Astrocyte of the cerebellum (primary cell): ENCODE results near the gene KAT8.
A peak's percentile ranks its signal among the peaks of the same experiment; 100 is the strongest.
"Not testable (repeated sequence)": the region's sequence is repeated elsewhere in the genome, so short reads cannot be mapped to it uniquely, and the experiment has no call there.

Source experiments
- DNase-seq: peaks from one replicate; pipeline ENCODE4 v3.0.0-alpha.2; 2011; ENCODE audit warnings: low read depth
- H3K4me3 ChIP-seq: 2 replicates; pipeline ENCODE4 v1.5.1; 2011; ENCODE audit warnings: mild to moderate bottlenecking, low read depth, low read length, moderate library complexity
- in situ Hi-C: cut with HindIII; loops from 2 replicates; pipeline ENCODE4 v1.10.0; 2017; ENCODE audit warnings: low sequenced_read_pairs
- TF ChIP-seq, protein P1 (sequence below): IDR thresholded peaks from 2 replicates; pipeline ENCODE4 v1.5.1; 2012; ENCODE audit warnings: low read length, low read depth, moderate library complexity, mild to moderate bottlenecking; ENCODE audit errors: missing control alignments

KAT8 gene

DNA sequence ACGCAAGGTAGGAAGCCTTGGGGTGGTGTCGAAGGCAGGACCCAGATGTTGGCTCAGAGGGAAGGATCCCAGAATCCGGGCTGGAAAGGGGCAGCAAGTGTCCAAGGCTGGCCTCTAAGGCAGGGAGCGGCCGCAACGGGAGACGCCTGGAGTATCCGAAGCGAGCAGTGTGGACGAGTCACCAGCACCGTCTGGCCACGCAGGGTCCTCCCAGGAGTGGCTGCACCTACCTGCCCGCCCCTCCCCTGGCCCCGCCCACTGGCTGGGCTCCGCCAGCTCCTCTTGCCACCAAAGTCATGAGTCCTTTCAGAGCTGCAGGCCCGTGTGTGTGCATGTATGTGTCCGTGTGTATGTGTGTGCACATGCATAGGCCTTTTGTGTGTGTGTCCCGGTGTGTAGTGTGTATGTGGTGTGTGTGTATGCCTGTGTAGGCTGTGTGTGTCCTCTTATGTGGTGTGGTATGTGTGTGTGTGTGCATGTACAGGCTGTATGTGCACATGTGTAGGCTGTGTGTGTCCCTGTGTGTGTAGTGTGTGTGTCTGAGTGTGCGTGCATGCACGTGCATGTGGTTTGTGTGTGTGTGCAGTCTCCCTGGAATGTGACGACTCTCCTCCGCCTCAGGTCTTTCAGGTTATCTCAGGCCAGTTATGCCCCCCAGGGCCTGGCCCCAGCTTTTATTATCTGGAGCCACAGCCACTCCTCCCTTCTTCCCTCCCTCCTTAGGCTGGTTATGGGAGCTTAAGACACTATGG is 18.2 kb downstream of the KAT8 start, which contains the start of gene PRSS8:
Gene PRSS8, minus strand, starts transcription at position 193 of the 752 bp plus-strand sequence. CDS start 229 bp downstream, outside the sequence.
- TF ChIP-seq, protein P1, sequence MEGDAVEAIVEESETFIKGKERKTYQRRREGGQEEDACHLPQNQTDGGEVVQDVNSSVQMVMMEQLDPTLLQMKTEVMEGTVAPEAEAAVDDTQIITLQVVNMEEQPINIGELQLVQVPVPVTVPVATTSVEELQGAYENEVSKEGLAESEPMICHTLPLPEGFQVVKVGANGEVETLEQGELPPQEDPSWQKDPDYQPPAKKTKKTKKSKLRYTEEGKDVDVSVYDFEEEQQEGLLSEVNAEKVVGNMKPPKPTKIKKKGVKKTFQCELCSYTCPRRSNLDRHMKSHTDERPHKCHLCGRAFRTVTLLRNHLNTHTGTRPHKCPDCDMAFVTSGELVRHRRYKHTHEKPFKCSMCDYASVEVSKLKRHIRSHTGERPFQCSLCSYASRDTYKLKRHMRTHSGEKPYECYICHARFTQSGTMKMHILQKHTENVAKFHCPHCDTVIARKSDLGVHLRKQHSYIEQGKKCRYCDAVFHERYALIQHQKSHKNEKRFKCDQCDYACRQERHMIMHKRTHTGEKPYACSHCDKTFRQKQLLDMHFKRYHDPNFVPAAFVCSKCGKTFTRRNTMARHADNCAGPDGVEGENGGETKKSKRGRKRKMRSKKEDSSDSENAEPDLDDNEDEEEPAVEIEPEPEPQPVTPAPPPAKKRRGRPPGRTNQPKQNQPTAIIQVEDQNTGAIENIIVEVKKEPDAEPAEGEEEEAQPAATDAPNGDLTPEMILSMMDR: no peak
- DNase-seq: no peak
- in situ Hi-C loops: no loop called here
- H3K4me3 ChIP-seq: no peak within 1 kb of the TSS

DNA sequence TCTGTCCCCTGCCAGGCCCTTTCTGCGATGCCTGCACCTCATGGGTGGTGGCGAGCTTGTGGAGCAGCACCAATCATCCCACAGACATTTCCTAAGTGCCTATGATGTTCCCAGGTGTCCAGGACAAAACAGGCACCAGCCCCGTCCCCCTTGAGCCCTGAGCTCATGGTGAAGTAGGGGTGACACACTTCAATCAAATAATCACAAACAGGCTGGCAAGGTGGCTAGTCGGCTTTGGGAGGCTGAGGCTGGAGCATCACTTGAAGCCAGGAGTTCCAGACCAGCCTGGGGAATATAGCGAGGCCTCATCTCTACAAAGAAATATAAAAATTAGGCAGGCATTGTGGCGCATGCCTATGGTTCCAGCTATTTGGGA is 18.8 kb downstream of the KAT8 start:
- no peak for DNase-seq
- TF ChIP-seq, protein P1: no peak
- in situ Hi-C loops: no loop called here
- H3K4me3 ChIP-seq: no peak overlapping the region

DNA sequence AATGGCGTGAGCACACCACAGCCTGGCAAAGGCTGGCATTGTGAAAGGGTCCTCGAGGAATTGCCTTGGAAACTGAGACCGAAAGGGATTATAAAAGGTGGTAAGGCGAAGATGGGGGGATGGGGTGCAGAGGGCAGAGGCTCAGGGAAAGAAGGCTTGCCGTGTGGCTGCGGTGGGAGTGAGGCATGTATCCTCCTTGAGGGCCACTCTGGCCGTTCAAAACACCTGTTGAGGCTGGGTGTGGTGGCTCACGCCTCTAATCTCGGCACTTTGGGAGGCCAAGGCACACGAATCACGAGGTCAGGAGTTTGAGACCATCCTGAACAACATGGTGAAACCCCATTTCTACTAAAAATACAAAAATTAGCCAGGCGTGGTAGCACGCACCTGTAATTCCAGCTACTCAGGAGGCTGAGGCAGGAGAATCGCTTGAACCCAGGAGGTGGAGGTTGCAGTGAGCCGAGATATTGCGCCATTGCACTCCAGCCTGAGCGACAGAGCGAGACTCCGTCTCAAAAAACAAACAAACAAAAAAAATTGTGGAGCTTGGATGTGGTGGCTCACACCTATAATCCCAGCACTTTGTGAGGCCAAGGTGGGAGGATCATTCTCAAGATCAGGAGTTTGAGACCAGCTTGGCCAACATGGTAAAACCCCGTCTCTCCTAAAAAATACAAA is 19.5 kb downstream of the KAT8 start:
- H3K4me3 ChIP-seq, DNase-seq, in situ Hi-C loops: not testable (repeated sequence)

DNA sequence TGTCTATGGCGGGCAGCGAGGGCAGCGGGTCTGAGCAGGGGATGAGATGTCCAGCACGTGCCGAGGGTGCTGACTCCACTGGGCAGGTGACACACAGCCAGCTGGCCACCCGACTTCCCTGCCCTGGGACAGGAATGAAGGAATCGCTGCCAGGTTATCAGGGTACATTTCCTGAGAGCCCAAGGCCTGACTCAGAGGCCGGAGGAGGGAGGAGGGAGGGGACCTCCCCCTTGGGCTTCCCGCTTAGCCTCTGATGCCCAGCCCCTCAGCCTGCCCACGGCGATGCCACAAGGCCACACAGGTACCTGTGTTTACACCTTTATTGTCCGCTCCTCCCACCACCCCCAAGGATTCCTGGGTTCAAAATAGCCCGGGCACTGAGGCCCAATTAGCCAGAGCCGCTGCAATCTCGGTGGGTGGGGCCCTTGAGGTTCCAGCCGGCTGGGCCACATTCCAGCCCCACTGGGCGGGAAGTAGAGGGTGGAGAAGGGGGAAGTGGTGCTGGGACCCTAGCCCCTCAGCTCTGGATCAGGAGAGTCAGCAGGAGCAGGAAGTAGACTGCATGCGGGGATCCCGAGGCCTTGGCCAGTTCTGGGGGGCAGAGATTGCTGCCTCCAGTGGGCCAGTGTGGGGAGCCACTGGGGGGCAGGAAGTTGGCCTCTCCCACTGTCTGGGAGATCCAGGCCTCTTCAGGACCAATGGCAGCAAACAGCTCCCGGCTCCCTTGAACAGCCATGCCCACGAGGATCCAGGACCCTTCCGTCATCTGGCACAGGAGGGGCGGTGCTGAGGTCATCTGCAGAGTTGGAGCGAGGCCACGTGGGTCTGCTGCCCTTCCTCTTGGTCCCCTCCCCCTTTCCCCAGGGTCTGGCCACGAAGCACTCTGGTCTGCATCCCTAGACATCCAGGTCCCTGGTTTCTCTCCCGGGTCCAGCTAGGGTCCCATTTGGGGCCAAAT is 21.4 kb downstream of the KAT8 start:
- in situ Hi-C loops: no loop called here
- DNase-seq: no peak
- TF ChIP-seq, protein P1: no peak
- H3K4me3 ChIP-seq: no peak overlapping the region

DNA sequence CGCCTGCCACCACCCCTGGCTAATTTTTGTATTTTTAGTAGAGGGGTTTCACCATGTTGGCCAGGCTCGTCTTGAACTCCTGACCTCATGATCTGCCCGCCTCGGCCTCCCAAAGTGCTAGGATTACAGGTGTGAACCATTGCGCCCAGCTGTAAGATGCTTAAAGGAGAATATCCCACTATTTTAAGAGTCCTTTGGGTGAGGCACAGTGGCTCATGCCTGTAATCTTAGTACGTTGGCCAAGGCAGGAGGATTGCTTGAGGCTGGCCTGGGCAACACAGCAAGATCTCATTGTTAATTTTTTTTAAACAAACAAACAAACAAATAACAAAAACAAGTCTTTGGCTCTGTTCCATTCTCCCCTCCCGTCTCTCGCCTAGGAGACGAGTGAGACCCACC is 23.6 kb downstream of the KAT8 start:
- H3K4me3 ChIP-seq, in situ Hi-C loops: not testable (repeated sequence)

DNA sequence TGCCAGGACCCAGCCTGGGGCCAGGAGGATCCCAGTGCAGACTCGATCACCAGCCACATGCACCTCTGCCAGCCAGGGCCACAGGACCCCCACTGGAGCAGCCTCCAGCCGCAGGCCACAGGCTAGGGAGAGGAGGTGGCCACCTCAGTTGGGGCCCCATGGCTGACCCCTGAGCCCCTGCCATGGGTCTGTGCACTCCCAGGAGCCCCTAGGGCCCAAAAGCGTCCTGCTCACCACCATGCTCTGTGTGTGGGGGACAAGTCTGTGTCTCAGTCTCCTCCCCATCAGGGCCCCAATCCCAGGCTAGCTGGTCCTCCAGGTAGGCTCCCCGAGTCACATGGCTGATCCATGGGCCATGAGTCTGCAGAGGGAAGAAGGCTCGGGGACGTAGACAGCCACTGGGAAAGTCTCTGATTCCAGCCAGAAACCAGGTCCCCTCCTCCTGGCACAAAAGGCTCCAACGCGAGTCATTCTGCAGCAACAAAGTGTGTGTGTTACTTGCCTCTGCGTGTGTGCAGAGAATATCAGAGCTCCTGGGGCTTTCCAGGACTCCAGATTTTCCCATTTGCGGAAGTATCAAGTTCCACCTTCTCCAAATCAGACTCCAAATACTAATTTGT is 24.1 kb downstream of the KAT8 start:
- no peak for DNase-seq
- in situ Hi-C loops: no loop called here
- TF ChIP-seq, protein P1: no peak
- peak overlapping the region; percentile 26 for H3K4me3 ChIP-seq

More for the DNA sequence above, 23.6 kb downstream of the KAT8 start:
- DNase-seq: not testable (repeated sequence)
